Colonic mucosa (tissue), 4 donors: ENCODE results near the gene IL1RAPL1. TPM values are rescaled to one million over a fixed set of nuclear protein-coding genes. Genes with fewer than 3 reads are reported as not detected.

Experiments used
- DNase-seq: peaks from one replicate; pipeline ENCODE4 v3.0.0-alpha.2; 2020
- H3K27ac ChIP-seq: fragments of 200-600 bp; one replicate; pipeline ENCODE4 v1.8.0; 2021
- H3K27me3 ChIP-seq: fragments of 200-600 bp; one replicate; pipeline ENCODE4 v1.8.0; 2021
- H3K36me3 ChIP-seq: fragments of 200-600 bp; one replicate; pipeline ENCODE4 v1.8.0; 2021
- H3K4me1 ChIP-seq: fragments of 200-600 bp; one replicate; pipeline ENCODE4 v1.8.0; 2021; ENCODE audit warnings: mild to moderate bottlenecking
- H3K4me3 ChIP-seq: fragments of 200-600 bp; one replicate; pipeline ENCODE4 v1.8.0; 2021
- H3K9ac ChIP-seq, 2 donors: one replicate each; pipeline ENCODE4 v1.7.0; 2013; ENCODE audit warnings: control low read depth in 2 of 2, low read depth in 2 of 2, low read length in 2 of 2
- H3K9me3 ChIP-seq: fragments of 200-600 bp; one replicate; pipeline ENCODE4 v1.8.0; 2021
- intact Hi-C: fragments of 100-400 bp; cut with DNase I; formaldehyde crosslinking; loops from one replicate; pipeline ENCODE4 v1.14.1; 2022
- total RNA-seq, 2 donors: library from RNA; stranded (reverse); fragmentation: NEBNext Ultra II Directional in 1 of 2; extraction: Animal tissue kit (Norgen Biotek cat#: 25700) in 1 of 2; gene quantifications; one replicate each; pipeline ENCODE4 v1.2.1, GENCODE V29; 2021
- TF ChIP-seq, protein P1 (sequence below): fragments of 200-600 bp; IDR thresholded peaks from one replicate; pipeline ENCODE4 v1.8.0; 2022; ENCODE audit warnings: antibody characterized with exemption, mild to moderate bottlenecking
- donor health status: healthy.
- donor health status: DM: no; HTN: no; CAD: no.
- donor health status: DM: no; HTN: no; CAD: no.

The IL1RAPL1 gene
- total RNA-seq, 2 donors from 2014 or later: 0.10 to 0.24 TPM

DNA sequence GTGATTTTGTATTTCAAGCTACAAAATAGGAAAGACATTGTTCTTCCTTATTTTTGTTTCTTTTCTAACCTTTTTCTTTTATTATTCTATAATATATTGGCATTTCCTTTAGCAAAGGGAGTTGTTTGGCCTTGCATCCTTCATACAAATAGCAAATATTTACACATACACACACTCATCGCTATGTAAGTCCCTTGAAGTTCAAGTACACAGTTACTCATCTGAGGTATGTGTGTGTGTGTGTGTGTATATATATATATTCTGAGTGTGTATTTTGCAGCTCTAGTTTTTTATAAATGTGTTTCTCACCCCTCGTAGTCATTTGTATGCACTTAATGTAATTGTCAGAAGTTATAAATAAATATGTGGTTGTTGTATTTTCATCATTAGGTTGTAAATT lies 903.4 kb downstream of the IL1RAPL1 start:
- Histone ChIP-seq H3K4me3 (no peak overlapping the region), H3K27me3 (no peaks in the 10 kb centered on the region), H3K36me3 (no peaks in the 10 kb centered on the region), H3K9ac (no peak overlapping the region), H3K4me1 (no peaks in the 10 kb centered on the region), H3K27ac (no peak overlapping the region), H3K9me3 (no peaks in the 10 kb centered on the region)
- intact Hi-C loops: no loop called here
- DNase-seq: no peak
- TF ChIP-seq, protein P1, sequence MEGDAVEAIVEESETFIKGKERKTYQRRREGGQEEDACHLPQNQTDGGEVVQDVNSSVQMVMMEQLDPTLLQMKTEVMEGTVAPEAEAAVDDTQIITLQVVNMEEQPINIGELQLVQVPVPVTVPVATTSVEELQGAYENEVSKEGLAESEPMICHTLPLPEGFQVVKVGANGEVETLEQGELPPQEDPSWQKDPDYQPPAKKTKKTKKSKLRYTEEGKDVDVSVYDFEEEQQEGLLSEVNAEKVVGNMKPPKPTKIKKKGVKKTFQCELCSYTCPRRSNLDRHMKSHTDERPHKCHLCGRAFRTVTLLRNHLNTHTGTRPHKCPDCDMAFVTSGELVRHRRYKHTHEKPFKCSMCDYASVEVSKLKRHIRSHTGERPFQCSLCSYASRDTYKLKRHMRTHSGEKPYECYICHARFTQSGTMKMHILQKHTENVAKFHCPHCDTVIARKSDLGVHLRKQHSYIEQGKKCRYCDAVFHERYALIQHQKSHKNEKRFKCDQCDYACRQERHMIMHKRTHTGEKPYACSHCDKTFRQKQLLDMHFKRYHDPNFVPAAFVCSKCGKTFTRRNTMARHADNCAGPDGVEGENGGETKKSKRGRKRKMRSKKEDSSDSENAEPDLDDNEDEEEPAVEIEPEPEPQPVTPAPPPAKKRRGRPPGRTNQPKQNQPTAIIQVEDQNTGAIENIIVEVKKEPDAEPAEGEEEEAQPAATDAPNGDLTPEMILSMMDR: no peak

DNA sequence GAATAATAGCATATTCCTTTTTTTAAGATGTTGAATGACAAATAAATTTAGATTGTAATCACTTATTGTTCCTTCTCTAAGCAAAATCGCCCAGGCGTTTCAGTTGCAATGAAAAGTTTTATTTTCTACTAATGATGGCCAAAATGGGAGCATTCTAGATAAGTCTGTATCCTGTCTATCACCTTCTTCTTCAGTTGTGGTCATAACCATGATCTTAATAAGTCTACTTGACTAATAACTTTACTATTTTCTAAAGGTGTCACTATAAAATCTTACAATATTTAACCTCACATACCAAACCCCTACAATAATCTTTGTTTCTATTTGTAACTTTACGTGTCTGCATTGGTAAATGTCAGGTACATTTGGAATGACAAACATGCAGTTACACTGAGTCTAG lies 904.4 kb downstream of the IL1RAPL1 start:
- Histone ChIP-seq H3K36me3 (no peaks in the 10 kb centered on the region), H3K27ac (no peak overlapping the region), H3K4me3 (no peak overlapping the region), H3K9ac (no peak overlapping the region), H3K9me3 (no peaks in the 10 kb centered on the region), H3K4me1 (no peaks in the 10 kb centered on the region), H3K27me3 (no peaks in the 10 kb centered on the region)
- intact Hi-C loops: no loop called here
- DNase-seq: no peak
- TF ChIP-seq, protein P1: no peak

DNA sequence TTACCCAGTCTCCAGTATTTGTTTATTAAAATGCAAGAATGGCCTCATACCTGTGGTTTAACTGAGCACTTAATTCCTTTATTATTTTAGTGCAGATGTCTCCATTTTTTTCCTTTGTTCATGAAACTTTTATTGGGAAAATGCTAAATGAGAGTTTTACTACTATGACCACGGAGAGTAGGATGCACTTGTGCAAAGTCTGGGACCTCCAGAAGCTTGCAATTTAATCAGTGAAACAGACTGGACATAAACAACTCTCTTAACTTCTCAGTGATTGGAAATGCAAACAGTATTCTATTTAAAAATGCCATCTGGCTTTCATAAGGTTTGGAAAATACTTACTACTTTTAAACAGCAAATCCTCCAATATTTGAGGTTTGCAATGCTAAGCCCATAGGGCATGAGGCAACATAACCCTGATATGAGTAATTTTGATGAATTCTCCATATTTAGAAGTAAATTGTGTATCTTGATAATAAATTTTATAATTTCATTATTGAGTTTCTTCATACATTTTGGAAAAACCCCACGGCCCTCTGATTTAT lies 909.5 kb downstream of the IL1RAPL1 start:
- TF ChIP-seq, protein P1: no peak
- Histone ChIP-seq H3K27me3 (no peaks in the 10 kb centered on the region), H3K4me3 (no peak overlapping the region), H3K27ac (no peak overlapping the region), H3K9me3 (no peaks in the 10 kb centered on the region), H3K9ac (no peak overlapping the region), H3K4me1 (no peaks in the 10 kb centered on the region), H3K36me3 (no peaks in the 10 kb centered on the region)
- intact Hi-C loops: no loop called here
- no peak for DNase-seq

DNA sequence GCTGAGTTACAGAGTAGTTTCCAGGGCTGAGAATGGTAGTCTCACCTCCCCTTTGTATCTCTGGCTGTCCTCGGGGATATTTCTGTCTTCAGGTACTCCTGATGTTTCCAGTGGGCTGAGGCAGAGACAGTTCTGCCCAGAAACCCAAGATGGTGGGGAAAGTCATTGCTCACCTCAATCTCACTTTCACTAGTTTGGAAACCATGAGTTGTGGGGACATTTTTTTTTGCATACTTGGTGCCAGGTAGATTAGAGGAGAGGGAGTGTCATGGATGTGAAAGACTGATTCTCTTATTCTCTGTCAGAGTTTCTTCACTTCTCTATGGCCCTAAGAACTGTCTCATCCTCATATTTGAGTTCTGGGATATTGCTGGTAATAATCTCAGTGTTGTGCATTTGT lies 919.5 kb downstream of the IL1RAPL1 start:
- no peak overlapping the region for H3K4me3 ChIP-seq
- intact Hi-C loops: no loop called here
- no peaks in the 10 kb centered on the region for H3K27me3 ChIP-seq
- no peaks in the 10 kb centered on the region for H3K4me1 ChIP-seq
- DNase-seq: no peak
- no peaks in the 10 kb centered on the region for H3K9me3 ChIP-seq
- TF ChIP-seq, protein P1: no peak
- H3K36me3 ChIP-seq: no peaks in the 10 kb centered on the region
- H3K27ac ChIP-seq: no peak overlapping the region
- no peak overlapping the region for H3K9ac ChIP-seq

DNA sequence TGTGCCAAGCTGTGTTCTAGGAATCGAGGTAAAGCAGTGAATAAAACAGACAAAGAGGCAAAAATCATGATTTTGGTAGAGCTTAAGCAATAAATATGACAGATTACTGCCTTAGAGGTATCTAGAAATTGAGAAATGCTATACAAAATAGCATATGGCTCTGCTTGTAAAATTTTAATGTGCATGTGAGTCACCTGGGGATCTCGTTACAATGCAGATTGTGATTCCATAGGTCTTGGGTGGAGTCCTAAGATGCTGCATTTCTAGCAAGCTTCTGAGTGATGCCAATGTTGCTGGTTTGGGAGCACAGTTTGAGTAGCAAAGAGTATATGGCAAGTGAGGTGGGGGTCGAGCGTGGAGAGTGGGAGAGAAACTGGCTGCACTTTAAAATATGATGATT lies 930.9 kb downstream of the IL1RAPL1 start:
- Histone ChIP-seq H3K4me3 (no peak overlapping the region), H3K27ac (no peak overlapping the region), H3K4me1 (no peaks in the 10 kb centered on the region), H3K36me3 (no peaks in the 10 kb centered on the region), H3K9me3 (no peaks in the 10 kb centered on the region), H3K9ac (no peak overlapping the region), H3K27me3 (no peaks in the 10 kb centered on the region)
- no peak for DNase-seq
- TF ChIP-seq, protein P1: no peak
- intact Hi-C loops: no loop called here
